ENCODE measurements around the gene ABCC8. TPM values are rescaled to one million over a fixed set of nuclear protein-coding genes. Genes with fewer than 3 reads are reported as not detected.

Gene ABCC8
- total RNA-seq, 1 donor from 2014 or later: 3.7 TPM

GRCh38 chr11:17378655-17379054, 98.0 kb downstream of the ABCC8 start:
- Histone ChIP-seq H3K4me1 (ENCODE audit: control insufficient read depth in 3 of 3, insufficient read depth in 3 of 3, low read length in 3 of 3) (peaks cover 9 to 59% (median 44%) of the 10 kb centered on the region in 3 donors), H3K9me3 (ENCODE audit: control insufficient read depth in 3 of 3, low read length in 3 of 3) (peaks cover 0 to 2% (median 0%) of the 10 kb centered on the region in 3 donors), H3K27ac (ENCODE audit: low read depth, low read length) (no peak overlapping the region), H3K36me3 (ENCODE audit: control insufficient read depth in 3 of 3, insufficient read depth in 3 of 3, low read length in 3 of 3) (peaks cover 2 to 4% (median 4%) of the 10 kb centered on the region in 3 donors), H3K9ac (ENCODE audit: low read depth in 1 of 3, low read length in 3 of 3) (no peak overlapping the region), H3K27me3 (ENCODE audit: control insufficient read depth in 3 of 3, insufficient read depth in 3 of 3, low read length in 3 of 3) (no peaks in the 10 kb centered on the region), H3K4me3 (ENCODE audit: low read length in 3 of 3) (no peak overlapping the region)

GRCh38 chr11:17376493-17376892, 100.2 kb downstream of the ABCC8 start:
- peaks cover 2 to 18% (median 3%) of the 10 kb centered on the region in 3 donors for H3K9me3 ChIP-seq (ENCODE audit: control insufficient read depth in 3 of 3, low read length in 3 of 3)
- no peaks in the 10 kb centered on the region for H3K27me3 ChIP-seq (ENCODE audit: control insufficient read depth in 3 of 3, insufficient read depth in 3 of 3, low read length in 3 of 3)
- peaks cover 4 to 38% (median 25%) of the 10 kb centered on the region in 3 donors for H3K4me1 ChIP-seq (ENCODE audit: control insufficient read depth in 3 of 3, insufficient read depth in 3 of 3, low read length in 3 of 3)
- H3K4me3 ChIP-seq (ENCODE audit: low read length in 3 of 3): no peak overlapping the region
- H3K27ac ChIP-seq (ENCODE audit: low read depth, low read length): no peak overlapping the region
- peaks cover 2 to 16% (median 13%) of the 10 kb centered on the region in 3 donors for H3K36me3 ChIP-seq (ENCODE audit: control insufficient read depth in 3 of 3, insufficient read depth in 3 of 3, low read length in 3 of 3)
- H3K9ac ChIP-seq (ENCODE audit: low read depth in 1 of 3, low read length in 3 of 3): no peak overlapping the region

GRCh38 chr11:17375547-17375946, 101.1 kb downstream of the ABCC8 start:
- peaks cover 3 to 24% (median 5%) of the 10 kb centered on the region in 3 donors for H3K9me3 ChIP-seq (ENCODE audit: control insufficient read depth in 3 of 3, low read length in 3 of 3)
- no peak overlapping the region for H3K4me3 ChIP-seq (ENCODE audit: low read length in 3 of 3)
- no peak overlapping the region for H3K9ac ChIP-seq (ENCODE audit: low read depth in 1 of 3, low read length in 3 of 3)
- no peaks in the 10 kb centered on the region for H3K27me3 ChIP-seq (ENCODE audit: control insufficient read depth in 3 of 3, insufficient read depth in 3 of 3, low read length in 3 of 3)
- peaks cover 2 to 20% (median 15%) of the 10 kb centered on the region in 3 donors for H3K36me3 ChIP-seq (ENCODE audit: control insufficient read depth in 3 of 3, insufficient read depth in 3 of 3, low read length in 3 of 3)
- H3K4me1 ChIP-seq (ENCODE audit: control insufficient read depth in 3 of 3, insufficient read depth in 3 of 3, low read length in 3 of 3): peaks cover 4 to 31% (median 18%) of the 10 kb centered on the region in 3 donors
- H3K27ac ChIP-seq (ENCODE audit: low read depth, low read length): no peak overlapping the region

GRCh38 chr11:17371614-17372013, 105.0 kb downstream of the ABCC8 start:
- peaks cover 8 to 32% (median 9%) of the 10 kb centered on the region in 3 donors for H3K9me3 ChIP-seq (ENCODE audit: control insufficient read depth in 3 of 3, low read length in 3 of 3)
- no peak overlapping the region for H3K4me3 ChIP-seq (ENCODE audit: low read length in 3 of 3)
- H3K36me3 ChIP-seq (ENCODE audit: control insufficient read depth in 3 of 3, insufficient read depth in 3 of 3, low read length in 3 of 3): peaks cover 11 to 30% (median 28%) of the 10 kb centered on the region in 3 donors
- no peak overlapping the region for H3K27ac ChIP-seq (ENCODE audit: low read depth, low read length)
- H3K9ac ChIP-seq (ENCODE audit: low read depth in 1 of 3, low read length in 3 of 3): no peak overlapping the region
- H3K4me1 ChIP-seq (ENCODE audit: control insufficient read depth in 3 of 3, insufficient read depth in 3 of 3, low read length in 3 of 3): peaks cover 4 to 11% (median 9%) of the 10 kb centered on the region in 3 donors
- H3K27me3 ChIP-seq (ENCODE audit: control insufficient read depth in 3 of 3, insufficient read depth in 3 of 3, low read length in 3 of 3): no peaks in the 10 kb centered on the region

- Histone ChIP-seq H3K4me1 (ENCODE audit: control insufficient read depth in 3 of 3, insufficient read depth in 3 of 3, low read length in 3 of 3) (peaks cover under 1 to 13% (median 2%) of the 10 kb centered on the region in 3 donors), H3K4me3 (ENCODE audit: low read length in 3 of 3) (no peak overlapping the region), H3K36me3 (ENCODE audit: control insufficient read depth in 3 of 3, insufficient read depth in 3 of 3, low read length in 3 of 3) (peaks cover 11 to 30% (median 28%) of the 10 kb centered on the region in 3 donors), H3K27me3 (ENCODE audit: control insufficient read depth in 3 of 3, insufficient read depth in 3 of 3, low read length in 3 of 3) (no peaks in the 10 kb centered on the region), H3K9ac (ENCODE audit: low read depth in 1 of 3, low read length in 3 of 3) (no peak overlapping the region), H3K27ac (ENCODE audit: low read depth, low read length) (no peak overlapping the region), H3K9me3 (ENCODE audit: control insufficient read depth in 3 of 3, low read length in 3 of 3) (peaks cover 8 to 32% (median 9%) of the 10 kb centered on the region in 3 donors)
These were observed 106.9 kb downstream of the ABCC8 start for GRCh38 chr11:17369684-17370243.

- peaks cover 8 to 32% (median 9%) of the 10 kb centered on the region in 3 donors for H3K9me3 ChIP-seq (ENCODE audit: control insufficient read depth in 3 of 3, low read length in 3 of 3)
- H3K9ac ChIP-seq (ENCODE audit: low read depth in 1 of 3, low read length in 3 of 3): no peak overlapping the region
- H3K36me3 ChIP-seq (ENCODE audit: control insufficient read depth in 3 of 3, insufficient read depth in 3 of 3, low read length in 3 of 3): peaks cover 11 to 30% (median 28%) of the 10 kb centered on the region in 3 donors
- no peaks in the 10 kb centered on the region for H3K27me3 ChIP-seq (ENCODE audit: control insufficient read depth in 3 of 3, insufficient read depth in 3 of 3, low read length in 3 of 3)
- H3K4me3 ChIP-seq (ENCODE audit: low read length in 3 of 3): no peak overlapping the region
- H3K4me1 ChIP-seq (ENCODE audit: control insufficient read depth in 3 of 3, insufficient read depth in 3 of 3, low read length in 3 of 3): peaks cover 0 to 13% (median 0%) of the 10 kb centered on the region in 3 donors
- no peak overlapping the region for H3K27ac ChIP-seq (ENCODE audit: low read depth, low read length)
These were observed 107.6 kb downstream of the ABCC8 start for GRCh38 chr11:17369094-17369493.

GRCh38 chr11:17368551-17368950, 108.1 kb downstream of the ABCC8 start:
- H3K9ac ChIP-seq (ENCODE audit: low read depth in 1 of 3, low read length in 3 of 3): no peak overlapping the region
- peaks cover 11 to 30% (median 28%) of the 10 kb centered on the region in 3 donors for H3K36me3 ChIP-seq (ENCODE audit: control insufficient read depth in 3 of 3, insufficient read depth in 3 of 3, low read length in 3 of 3)
- H3K27ac ChIP-seq (ENCODE audit: low read depth, low read length): no peak overlapping the region
- H3K9me3 ChIP-seq (ENCODE audit: control insufficient read depth in 3 of 3, low read length in 3 of 3): peaks cover 8 to 32% (median 9%) of the 10 kb centered on the region in 3 donors
- H3K4me3 ChIP-seq (ENCODE audit: low read length in 3 of 3): no peak overlapping the region
- H3K4me1 ChIP-seq (ENCODE audit: control insufficient read depth in 3 of 3, insufficient read depth in 3 of 3, low read length in 3 of 3): peaks cover 0 to 13% (median 0%) of the 10 kb centered on the region in 3 donors
- no peaks in the 10 kb centered on the region for H3K27me3 ChIP-seq (ENCODE audit: control insufficient read depth in 3 of 3, insufficient read depth in 3 of 3, low read length in 3 of 3)

- H3K9ac ChIP-seq (ENCODE audit: low read depth in 1 of 3, low read length in 3 of 3): no peak overlapping the region
- peaks cover 6 to 16% (median 7%) of the 10 kb centered on the region in 3 donors for H3K9me3 ChIP-seq (ENCODE audit: control insufficient read depth in 3 of 3, low read length in 3 of 3)
- peaks cover 9 to 16% (median 14%) of the 10 kb centered on the region in 3 donors for H3K36me3 ChIP-seq (ENCODE audit: control insufficient read depth in 3 of 3, insufficient read depth in 3 of 3, low read length in 3 of 3)
- H3K4me1 ChIP-seq (ENCODE audit: control insufficient read depth in 3 of 3, insufficient read depth in 3 of 3, low read length in 3 of 3): peaks cover 0 to 13% (median 0%) of the 10 kb centered on the region in 3 donors
- H3K4me3 ChIP-seq (ENCODE audit: low read length in 3 of 3): no peak overlapping the region
- no peak overlapping the region for H3K27ac ChIP-seq (ENCODE audit: low read depth, low read length)
- H3K27me3 ChIP-seq (ENCODE audit: control insufficient read depth in 3 of 3, insufficient read depth in 3 of 3, low read length in 3 of 3): no peaks in the 10 kb centered on the region
These were observed 110.2 kb downstream of the ABCC8 start for GRCh38 chr11:17366495-17366894.

- Histone ChIP-seq H3K4me3 (ENCODE audit: low read length in 3 of 3) (no peak overlapping the region), H3K36me3 (ENCODE audit: control insufficient read depth in 3 of 3, insufficient read depth in 3 of 3, low read length in 3 of 3) (no peaks in the 10 kb centered on the region), H3K4me1 (ENCODE audit: control insufficient read depth in 3 of 3, insufficient read depth in 3 of 3, low read length in 3 of 3) (peaks cover 20 to 25% (median 23%) of the 10 kb centered on the region in 3 donors), H3K9me3 (ENCODE audit: control insufficient read depth in 3 of 3, low read length in 3 of 3) (no peaks in the 10 kb centered on the region), H3K27ac (ENCODE audit: low read depth, low read length) (no peak overlapping the region), H3K27me3 (ENCODE audit: control insufficient read depth in 3 of 3, insufficient read depth in 3 of 3, low read length in 3 of 3) (peaks cover 0 to 28% (median 24%) of the 10 kb centered on the region in 3 donors), H3K9ac (ENCODE audit: low read depth in 1 of 3, low read length in 3 of 3) (no peak overlapping the region)
These were observed 122.0 kb downstream of the ABCC8 start for GRCh38 chr11:17354601-17354991.

- Histone ChIP-seq H3K9me3 (ENCODE audit: control insufficient read depth in 3 of 3, low read length in 3 of 3) (no peaks in the 10 kb centered on the region), H3K36me3 (ENCODE audit: control insufficient read depth in 3 of 3, insufficient read depth in 3 of 3, low read length in 3 of 3) (no peaks in the 10 kb centered on the region), H3K9ac (ENCODE audit: low read depth in 1 of 3, low read length in 3 of 3) (peak overlapping the region; percentile 65 to 74 (median 72)), H3K27ac (ENCODE audit: low read depth, low read length) (no peak overlapping the region), H3K27me3 (ENCODE audit: control insufficient read depth in 3 of 3, insufficient read depth in 3 of 3, low read length in 3 of 3) (peaks cover 0 to 28% (median 24%) of the 10 kb centered on the region in 3 donors), H3K4me3 (ENCODE audit: low read length in 3 of 3) (peak overlapping the region; percentile 70 to 86 (median 78)), H3K4me1 (ENCODE audit: control insufficient read depth in 3 of 3, insufficient read depth in 3 of 3, low read length in 3 of 3) (peaks cover 20 to 25% (median 23%) of the 10 kb centered on the region in 3 donors)
These were observed 122.6 kb downstream of the ABCC8 start for GRCh38 chr11:17353821-17354600.
